HepG2 (cell line): ENCODE results near the gene CLCN1. TPM values are rescaled to one million over a fixed set of nuclear protein-coding genes. Genes with fewer than 3 reads are reported as not detected.
A peak's percentile ranks its signal among the peaks of the same experiment; 100 is the strongest.

ENCODE experiments used
- ATAC-seq: fragments of 200-7000 bp; cut with Tn5 transposase; 3 replicates; pipeline ENCODE4 v1.9.1; 2020; ENCODE audit warnings: mild to moderate bottlenecking, moderate library complexity
- BruUV-seq: library from RNA; stranded (reverse); fragments of 400-500 nt; replicated peaks from 2 replicates; lab custom pipeline; 2021; lab: Mats Ljungman, UMichigan
- CTCF ChIA-PET: fragments of 300-600 bp; formaldehyde crosslinking; extraction: SDS; loops from one replicate; lab custom pipeline; 2021; ENCODE audit warnings: low total read pairs, inconsistent platforms, low intra/inter-chr PET ratio; lab: Yijun Ruan, JAX
- POLR2A ChIA-PET: fragments of 350-600 bp; sonication (Branson Sonifier 250); formaldehyde crosslinking; loops from one replicate; lab custom pipeline; 2020; ENCODE audit warnings: antibody characterized with exemption, inconsistent platforms; lab: Yijun Ruan, JAX
- DNase-seq: peaks from one replicate; pipeline ENCODE4 v3.0.0-alpha.2; 2015; ENCODE audit warnings: low spot score
- FAIRE-seq: peaks from 3 replicates; lab custom pipeline; 2011; peaks lifted over from hg19 to GRCh38; lab: Jason Lieb, UNC
- H2AFZ ChIP-seq: one replicate; pipeline ENCODE4 v1.6.1; 2011; ENCODE audit warnings: low read length, inconsistent platforms
- H3K27ac ChIP-seq: fragments of 300-600 bp; 3 replicates; pipeline ENCODE4 v1.8.0; 2011; ENCODE audit warnings: mixed run types, mild to moderate bottlenecking, mixed read lengths, low read length, inconsistent platforms; ENCODE audit not compliant: insufficient read depth; ENCODE audit errors: extremely low read length
- H3K27me3 ChIP-seq, 2 experiments: fragments of 200-600 bp in 1 of 2; 2 replicates in 1 of 2; 3 replicates in 1 of 2; pipeline versions ENCODE4 v1.6.0 to v1.8.0; 2011; ENCODE audit warnings: low read length in 2 of 2, mild to moderate bottlenecking in 2 of 2, moderate library complexity in 2 of 2, inconsistent platforms in 1 of 2; ENCODE audit not compliant: insufficient read depth in 2 of 2, control insufficient read depth in 1 of 2
- H3K36me3 ChIP-seq, 2 experiments: fragments of 200-600 bp in 1 of 2; replicated peaks in 1 of 2; 2 replicates in 1 of 2; 3 replicates in 1 of 2; pipeline versions ENCODE4 v1.5.1 to v1.8.0; 2011; ENCODE audit warnings: low read length in 2 of 2, inconsistent platforms in 1 of 2; ENCODE audit not compliant: insufficient read depth in 2 of 2, control insufficient read depth in 1 of 2
- H3K4me1 ChIP-seq: 2 replicates; pipeline ENCODE4 v1.5.1; 2012; ENCODE audit warnings: low read length, inconsistent platforms; ENCODE audit not compliant: insufficient read depth
- H3K4me2 ChIP-seq: 2 replicates; pipeline ENCODE4 v1.6.0; 2011; ENCODE audit warnings: low read depth, low read length, inconsistent platforms
- H3K4me3 ChIP-seq, 3 experiments: fragments of 200-600 bp in 1 of 3; sonication (generic), shearing (Covaris generic) in 1 of 3; replicated peaks in 1 of 3; 2 replicates each; pipeline ENCODE4 v1.5.1; 2011 to 2016; ENCODE audit warnings: low read length in 3 of 3, inconsistent platforms in 2 of 3, low read depth in 2 of 3, mild to moderate bottlenecking in 2 of 3, control low read depth in 1 of 3, mixed read lengths in 1 of 3; ENCODE audit not compliant: insufficient read depth in 1 of 3
- H3K79me2 ChIP-seq: one replicate; pipeline ENCODE4 v1.6.1; 2011; ENCODE audit warnings: low read length, inconsistent platforms; ENCODE audit not compliant: insufficient read depth
- H3K9ac ChIP-seq: 2 replicates; pipeline ENCODE4 v1.6.0; 2011; ENCODE audit warnings: mild to moderate bottlenecking, low read depth, low read length, inconsistent platforms; ENCODE audit not compliant: insufficient read depth
- H3K9me3 ChIP-seq: 2 replicates; pipeline ENCODE4 v1.5.1; 2012; ENCODE audit warnings: mild to moderate bottlenecking, low read length
- H4K20me1 ChIP-seq: 2 replicates; pipeline ENCODE4 v1.6.0; 2011; ENCODE audit warnings: inconsistent platforms, mild to moderate bottlenecking, low read length, moderate library complexity; ENCODE audit not compliant: insufficient read depth
- ATF4 ChIP-seq, 2 experiments: fragments of 450-650 bp in 1 of 2; sonication (generic) in 1 of 2; formaldehyde crosslinking; IDR thresholded peaks; 2 replicates each; pipeline versions ENCODE4 v1.5.0 to v1.8.0; 2020 to 2022; ENCODE audit warnings: mild to moderate bottlenecking in 1 of 2, missing genetic modification reagents in 1 of 2
- CBX1 ChIP-seq: IDR thresholded peaks from one replicate; pipeline ENCODE4 v1.6.1; 2016; ENCODE audit warnings: antibody characterized with exemption, low read depth
- CEBPB ChIP-seq: IDR thresholded peaks from 2 replicates; pipeline ENCODE4 v1.6.1; 2011; ENCODE audit warnings: low read depth, low read length, improper control_type of control experiment, borderline replicate concordance
- CEBPG ChIP-seq: IDR thresholded peaks from 2 replicates; pipeline ENCODE4 v1.6.1; 2016
- GZF1 ChIP-seq: sonication (generic); formaldehyde crosslinking; IDR thresholded peaks from 2 replicates; pipeline ENCODE4 v1.5.1; 2020; ENCODE audit warnings: mild to moderate bottlenecking, missing genetic modification reagents
- HDAC2 ChIP-seq: sonication (generic); formaldehyde crosslinking; IDR thresholded peaks from 2 replicates; pipeline ENCODE4 v1.4.0; 2020; ENCODE audit warnings: missing genetic modification reagents
- HDAC6 ChIP-seq: fragments of 200-600 bp; sonication (generic); IDR thresholded peaks from 2 replicates; pipeline ENCODE4 v1.7.0; 2017; ENCODE audit warnings: mild to moderate bottlenecking, antibody characterized with exemption, low read length, low read depth
- KDM4B ChIP-seq: sonication (generic); formaldehyde crosslinking; IDR thresholded peaks from 2 replicates; pipeline ENCODE4 v1.4.0; 2020; ENCODE audit warnings: missing genetic modification reagents
- NFIB ChIP-seq: sonication (generic); formaldehyde crosslinking; IDR thresholded peaks from 2 replicates; pipeline ENCODE4 v1.9.0; 2021; ENCODE audit warnings: missing genetic modification reagents, mild to moderate bottlenecking, borderline replicate concordance
- RARA ChIP-seq: IDR thresholded peaks from 2 replicates; pipeline ENCODE4 v1.6.1; 2016; ENCODE audit warnings: missing genetic modification reagents, missing compliant biosample characterization
- RXRA ChIP-seq: sonication (generic); formaldehyde crosslinking; IDR thresholded peaks from 2 replicates; pipeline ENCODE4 v1.5.1; 2020; ENCODE audit warnings: missing genetic modification reagents
- RXRB ChIP-seq: IDR thresholded peaks from 2 replicates; pipeline ENCODE4 v1.6.1; 2016; ENCODE audit warnings: borderline replicate concordance, missing genetic modification reagents, missing compliant biosample characterization
- SALL1 ChIP-seq: sonication (generic); formaldehyde crosslinking; IDR thresholded peaks from 2 replicates; pipeline ENCODE4 v1.8.0; 2022; ENCODE audit warnings: mild to moderate bottlenecking, missing genetic modification reagents
- THRA ChIP-seq: sonication (generic); formaldehyde crosslinking; IDR thresholded peaks from 2 replicates; pipeline ENCODE4 v1.4.0; 2020; ENCODE audit warnings: missing genetic modification reagents, borderline replicate concordance
- ZMYM3 ChIP-seq: sonication (generic); formaldehyde crosslinking; IDR thresholded peaks from 2 replicates; pipeline ENCODE4 v1.5.1; 2020; ENCODE audit warnings: mild to moderate bottlenecking, missing genetic modification reagents
- ZNF331 ChIP-seq: sonication (generic); formaldehyde crosslinking; IDR thresholded peaks from 2 replicates; pipeline ENCODE4 v1.4.0; 2020; ENCODE audit warnings: missing genetic modification reagents
- ZNF441 ChIP-seq: sonication (generic); formaldehyde crosslinking; IDR thresholded peaks from 2 replicates; pipeline ENCODE4 v1.7.0; 2021; ENCODE audit warnings: missing genetic modification reagents, borderline replicate concordance
- ZNF781 ChIP-seq: sonication (generic); formaldehyde crosslinking; IDR thresholded peaks from 2 replicates; pipeline ENCODE4 v1.5.1; 2020; ENCODE audit warnings: borderline replicate concordance, mild to moderate bottlenecking, missing genetic modification reagents; ENCODE audit errors: not compliant biosample characterization
- WGBS: methylation state at CpG from one replicate; pipeline ENCODE4 v1.1.6; 2017; ENCODE audit warnings: low lambda C conversion rate; 5-methylcytosine and 5-hydroxymethylcytosine counted together
- in situ Hi-C: cut with HindIII; loops from 2 replicates; pipeline ENCODE4 v1.10.0; 2017; ENCODE audit warnings: low pct_unique_long_range_greater_than_20kb; ENCODE audit not compliant: extremely low pct_ligation_motif_present
- intact Hi-C: fragments of 100-400 bp; cut with micrococcal nuclease; formaldehyde crosslinking; loops from one replicate; pipeline ENCODE4 v1.10.0; 2022; ENCODE audit not compliant: unreplicated experiment
- polyA plus RNA-seq, 8 experiments: library from polyadenylated mRNA; depleted of rRNA in 3 of 8; stranded (reverse) in 7 of 8; unstranded in 1 of 8; fragments of >200 nt; fragmentation: Illumina TruSeq in 4 of 8; extraction: Trizol in 4 of 8; gene quantifications; 2 replicates each; pipeline versions ENCODE4 v1.2.1 to v1.2.3, GENCODE V29; 2011 to 2016; ENCODE audit warnings: low read depth in 4 of 8, missing spikeins in 1 of 8, mixed read lengths in 1 of 8; ENCODE audit not compliant: insufficient read depth in 1 of 8
- total RNA-seq, 5 experiments: library from RNA; depleted of rRNA; stranded (reverse); fragments of >200 nt; fragmentation: Illumina TruSeq; extraction: Trizol; gene quantifications; 2 replicates each; pipeline ENCODE4 v1.2.3, GENCODE V29; 2016; ENCODE audit warnings: low read depth in 1 of 5
- TF ChIP-seq, protein P1 (sequence below): sonication (generic); formaldehyde crosslinking; IDR thresholded peaks from 2 replicates; pipeline ENCODE4 v1.5.0; 2020; ENCODE audit warnings: missing genetic modification reagents
- TF ChIP-seq, protein P2 (sequence below): sonication (generic); formaldehyde crosslinking; IDR thresholded peaks from 2 replicates; pipeline ENCODE4 v1.5.0; 2020; ENCODE audit warnings: mild to moderate bottlenecking, missing genetic modification reagents, moderate library complexity

CLCN1 gene
- total and polyA plus RNA-seq, 2 of the 13 experiments (the other 11 are each of a cell fraction or from before 2014, with no cell fraction given): 0.01 TPM; not detected in 1

GRCh38 chr7:143316492-143316891 lies 581 bp downstream of the CLCN1 start (continued):
- TF ChIP-seq ZNF331 (no peak), HDAC6 (no peak), ZNF781 (CRISPR knock-in tag) (no peak), CBX1 (no peak), HDAC2 (no peak), GZF1 (CRISPR knock-in tag) (no peak)
- TF ChIP-seq, all 625 proteins: peak for 0

- intact Hi-C loops (no loop called here), in situ Hi-C loops (no loop called here)
- ChIA-PET CTCF (no interaction called here), POLR2A (no interaction called here)
- H3K79me2 ChIP-seq: no peaks in the 10 kb centered on the region
- ATAC-seq (peak; percentile 76), DNase-seq (peak; percentile 20), FAIRE-seq (peak; percentile 51)
- no TSS peak for BruUV-seq
- H3K27ac ChIP-seq: no peak overlapping the region
- peaks cover 25% of the 10 kb centered on the region for H3K4me1 ChIP-seq
- H3K4me3 ChIP-seq: no peak overlapping the region
- H2AFZ ChIP-seq: no peak overlapping the region
- H4K20me1 ChIP-seq: no peaks in the 10 kb centered on the region
- no peak overlapping the region for H3K9ac ChIP-seq
- peak overlapping the region; percentile 20; the same call in 1 of the 2 replicates for H3K4me2 ChIP-seq
- WGBS: 0% methylated on average over 1 of the region's 5 CpGs
- no peaks in the 10 kb centered on the region for H3K36me3 ChIP-seq
- no peaks in the 10 kb centered on the region for H3K9me3 ChIP-seq
- peaks cover 0 to 7% of the 10 kb centered on the region in 2 experiments; a peak in 2 of 5 replicates for H3K27me3 ChIP-seq
- TF ChIP-seq THRA (CRISPR knock-in tag) (peak; percentile 70; the same call in 1 of the 2 replicates), ZMYM3 (no peak), RXRA (CRISPR knock-in tag) (peak; percentile 43; the same call in 1 of the 2 replicates), NFIB (CRISPR knock-in tag) (no peak), CEBPB (peak; percentile 90), RXRB (CRISPR knock-in tag) (peak; percentile 54), SALL1 (CRISPR knock-in tag) (0 out of 2 replicates have a peak, but pooled peaks have one; percentile 26), ATF4 (CRISPR knock-in tag; IDR thresholded peaks at IDR 0.05) (peak in 1 of 2 experiments; percentile 22; a peak in 1 of 4 replicates), RARA (peak; percentile 11; the same call in 1 of the 2 replicates), ZNF441 (CRISPR knock-in tag) (peak; percentile 91; the same call in 1 of the 2 replicates), KDM4B (no peak), CEBPG (CRISPR knock-in tag) (peak; percentile 53; the same call in 1 of the 2 replicates)
- TF ChIP-seq, protein P1, sequence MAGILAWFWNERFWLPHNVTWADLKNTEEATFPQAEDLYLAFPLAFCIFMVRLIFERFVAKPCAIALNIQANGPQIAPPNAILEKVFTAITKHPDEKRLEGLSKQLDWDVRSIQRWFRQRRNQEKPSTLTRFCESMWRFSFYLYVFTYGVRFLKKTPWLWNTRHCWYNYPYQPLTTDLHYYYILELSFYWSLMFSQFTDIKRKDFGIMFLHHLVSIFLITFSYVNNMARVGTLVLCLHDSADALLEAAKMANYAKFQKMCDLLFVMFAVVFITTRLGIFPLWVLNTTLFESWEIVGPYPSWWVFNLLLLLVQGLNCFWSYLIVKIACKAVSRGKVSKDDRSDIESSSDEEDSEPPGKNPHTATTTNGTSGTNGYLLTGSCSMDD (CRISPR knock-in tag): no peak
- TF ChIP-seq, protein P2, sequence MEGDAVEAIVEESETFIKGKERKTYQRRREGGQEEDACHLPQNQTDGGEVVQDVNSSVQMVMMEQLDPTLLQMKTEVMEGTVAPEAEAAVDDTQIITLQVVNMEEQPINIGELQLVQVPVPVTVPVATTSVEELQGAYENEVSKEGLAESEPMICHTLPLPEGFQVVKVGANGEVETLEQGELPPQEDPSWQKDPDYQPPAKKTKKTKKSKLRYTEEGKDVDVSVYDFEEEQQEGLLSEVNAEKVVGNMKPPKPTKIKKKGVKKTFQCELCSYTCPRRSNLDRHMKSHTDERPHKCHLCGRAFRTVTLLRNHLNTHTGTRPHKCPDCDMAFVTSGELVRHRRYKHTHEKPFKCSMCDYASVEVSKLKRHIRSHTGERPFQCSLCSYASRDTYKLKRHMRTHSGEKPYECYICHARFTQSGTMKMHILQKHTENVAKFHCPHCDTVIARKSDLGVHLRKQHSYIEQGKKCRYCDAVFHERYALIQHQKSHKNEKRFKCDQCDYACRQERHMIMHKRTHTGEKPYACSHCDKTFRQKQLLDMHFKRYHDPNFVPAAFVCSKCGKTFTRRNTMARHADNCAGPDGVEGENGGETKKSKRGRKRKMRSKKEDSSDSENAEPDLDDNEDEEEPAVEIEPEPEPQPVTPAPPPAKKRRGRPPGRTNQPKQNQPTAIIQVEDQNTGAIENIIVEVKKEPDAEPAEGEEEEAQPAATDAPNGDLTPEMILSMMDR (CRISPR knock-in tag): peak; percentile 37
Observed at GRCh38 chr7:143318661-143319060, 2.8 kb downstream of the CLCN1 start.
